ENCODE data around the gene CAVIN4.

CAVIN4 gene, protein sequence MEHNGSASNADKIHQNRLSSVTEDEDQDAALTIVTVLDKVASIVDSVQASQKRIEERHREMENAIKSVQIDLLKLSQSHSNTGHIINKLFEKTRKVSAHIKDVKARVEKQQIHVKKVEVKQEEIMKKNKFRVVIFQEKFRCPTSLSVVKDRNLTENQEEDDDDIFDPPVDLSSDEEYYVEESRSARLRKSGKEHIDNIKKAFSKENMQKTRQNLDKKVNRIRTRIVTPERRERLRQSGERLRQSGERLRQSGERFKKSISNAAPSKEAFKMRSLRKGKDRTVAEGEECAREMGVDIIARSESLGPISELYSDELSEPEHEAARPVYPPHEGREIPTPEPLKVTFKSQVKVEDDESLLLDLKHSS

GRCh38 chr9:100577776-100578448 is at the start of gene CAVIN4:
TSS of gene CAVIN4 (plus strand) at chr9:100578079. CDS start at chr9:100578144, 65 bp downstream.
- DNase-seq = no peak

DNA sequence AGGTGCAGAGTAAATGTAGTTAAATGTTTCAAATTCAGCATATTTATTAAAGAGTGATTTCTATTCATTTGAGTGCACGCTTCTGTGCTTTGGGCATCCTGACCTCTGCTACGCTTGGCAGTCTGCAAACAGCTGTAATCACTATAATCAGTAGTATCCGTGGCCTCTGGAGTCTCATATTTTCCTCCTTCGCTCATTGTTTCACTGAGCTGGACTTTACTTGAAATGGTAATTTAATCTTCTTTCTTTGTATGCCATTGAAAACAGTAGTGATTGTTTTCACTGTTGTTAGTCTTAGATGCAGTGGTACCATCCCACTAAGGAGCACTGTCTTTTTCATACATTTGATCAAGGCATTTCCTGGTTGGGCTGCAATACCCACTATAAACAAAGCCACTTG is 43.5 kb upstream of the CAVIN4 start:
- DNase-seq = no peak

DNA sequence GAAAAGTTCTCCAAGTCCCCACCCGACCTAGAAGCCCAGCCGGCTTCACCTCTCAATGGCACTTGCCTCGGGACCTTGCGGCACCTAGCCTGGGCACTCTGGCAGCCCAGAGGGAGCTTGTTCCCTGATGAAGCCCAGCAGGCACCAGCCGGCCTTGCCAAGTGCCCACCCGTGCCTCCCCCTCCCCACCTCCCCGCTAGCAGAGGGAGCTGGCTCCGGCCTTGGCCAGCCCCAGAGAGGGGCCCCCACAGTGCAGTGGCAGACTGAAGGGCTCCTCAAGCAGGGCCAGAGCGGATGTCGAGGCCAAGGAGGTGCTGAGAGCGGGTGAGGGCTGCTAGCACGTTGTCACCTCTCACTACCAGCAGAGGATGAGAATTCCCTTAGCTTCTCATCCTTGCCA is 37.6 kb upstream of the CAVIN4 start:
- DNase-seq = no peak

GRCh38 chr9:100549048-100549447 is 28.8 kb upstream of the CAVIN4 start:
- no peak for DNase-seq

DNA sequence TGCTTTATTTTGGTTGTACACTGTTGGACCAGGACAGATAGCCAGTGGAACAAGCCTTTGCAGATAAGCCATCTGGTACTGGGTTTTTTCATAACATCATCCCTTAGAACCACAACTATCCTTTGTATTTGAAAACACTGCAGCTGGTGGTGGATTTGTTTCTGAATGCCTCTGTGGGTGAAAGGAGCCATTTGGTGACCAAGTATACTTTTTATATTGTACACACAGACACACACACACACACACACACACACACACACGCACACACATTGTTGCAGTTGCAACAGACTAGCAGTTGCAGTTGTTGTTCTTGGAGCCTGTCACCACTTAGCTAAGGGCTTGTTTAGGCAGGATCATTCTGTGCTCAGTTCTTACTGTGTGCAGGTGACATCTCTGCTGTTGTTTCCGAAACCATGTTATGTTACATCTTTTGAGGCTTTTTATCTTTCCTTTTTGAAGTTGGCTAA is 22.9 kb upstream of the CAVIN4 start:
- DNase-seq = no peak

- DNase-seq = no peak
These were observed 22.4 kb upstream of the CAVIN4 start for GRCh38 chr9:100555471-100555870.

GRCh38 chr9:100557053-100557452 is 20.8 kb upstream of the CAVIN4 start:
- no peak for DNase-seq

GRCh38 chr9:100561256-100561655 is 16.6 kb upstream of the CAVIN4 start:
- no peak for DNase-seq

DNA sequence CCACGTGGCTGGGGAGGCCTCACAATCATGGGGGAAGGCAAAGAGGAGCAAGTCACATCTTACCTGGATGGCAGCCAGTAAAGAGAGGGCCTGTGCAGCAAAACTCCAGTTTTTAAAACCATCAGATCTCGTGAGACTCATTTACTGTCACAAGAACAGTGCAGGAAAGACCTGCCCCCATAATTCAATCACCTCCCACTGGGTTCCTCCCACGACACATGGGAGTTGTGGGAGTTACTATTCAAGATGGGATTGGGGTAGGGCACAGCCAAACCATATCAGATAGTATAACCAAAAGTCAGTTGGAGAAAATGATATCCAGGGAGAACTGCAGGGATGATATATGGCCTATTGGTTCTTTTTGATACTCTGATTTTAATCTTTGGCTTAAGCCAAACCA is 10.0 kb upstream of the CAVIN4 start:
- DNase-seq = no peak

GRCh38 chr9:100573655-100574260 is 4.1 kb upstream of the CAVIN4 start:
- no peak for DNase-seq

DNA sequence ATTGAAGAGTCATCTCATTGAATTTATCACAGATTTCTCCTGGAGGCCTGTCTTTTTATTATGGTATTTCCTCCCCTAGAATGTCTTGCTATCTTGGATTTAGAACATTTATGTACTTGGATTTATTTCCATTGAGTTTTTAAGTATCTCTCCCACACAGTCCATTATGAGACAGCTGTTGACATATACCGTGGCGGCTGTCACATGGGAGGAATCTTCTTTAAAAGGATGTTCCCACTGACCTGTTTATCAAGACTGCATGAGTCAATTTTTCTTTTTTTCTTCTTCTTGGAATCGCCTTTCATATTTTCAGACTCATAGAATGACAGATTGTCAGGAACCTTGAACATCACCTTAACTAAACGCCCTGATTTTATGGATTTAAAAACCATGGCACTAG is 2.9 kb upstream of the CAVIN4 start:
- no peak for DNase-seq

GRCh38 chr9:100575765-100576386 is 2.0 kb upstream of the CAVIN4 start:
- no peak for DNase-seq

GRCh38 chr9:100578610-100579009 is 731 bp downstream of the CAVIN4 start:
- no peak for DNase-seq

- DNase-seq = no peak
These were observed 1.8 kb downstream of the CAVIN4 start for GRCh38 chr9:100579665-100580064.

GRCh38 chr9:100580257-100580656 is 2.4 kb downstream of the CAVIN4 start:
- DNase-seq = no peak

DNA sequence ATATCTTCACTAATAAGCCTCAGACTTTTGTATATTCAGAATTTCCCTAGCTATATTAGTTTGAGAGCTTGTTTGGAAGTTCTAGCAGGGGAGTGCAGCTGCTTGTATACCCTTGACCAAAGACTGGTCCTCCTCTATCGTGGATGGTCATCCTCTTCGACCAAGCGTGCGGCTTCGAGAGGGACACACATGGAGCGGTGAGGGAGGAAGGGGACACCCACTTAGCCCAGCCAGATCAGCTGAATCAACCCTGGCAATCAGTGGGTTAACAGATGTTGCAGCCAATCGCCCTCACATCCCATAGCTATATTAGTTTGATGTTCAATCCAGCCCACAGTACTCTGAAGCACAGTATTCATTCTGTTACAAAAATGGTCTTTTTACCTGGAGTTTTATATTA is 3.2 kb downstream of the CAVIN4 start:
- no peak for DNase-seq

- DNase-seq = no peak
These were observed 3.8 kb downstream of the CAVIN4 start for GRCh38 chr9:100581661-100582060.

DNA sequence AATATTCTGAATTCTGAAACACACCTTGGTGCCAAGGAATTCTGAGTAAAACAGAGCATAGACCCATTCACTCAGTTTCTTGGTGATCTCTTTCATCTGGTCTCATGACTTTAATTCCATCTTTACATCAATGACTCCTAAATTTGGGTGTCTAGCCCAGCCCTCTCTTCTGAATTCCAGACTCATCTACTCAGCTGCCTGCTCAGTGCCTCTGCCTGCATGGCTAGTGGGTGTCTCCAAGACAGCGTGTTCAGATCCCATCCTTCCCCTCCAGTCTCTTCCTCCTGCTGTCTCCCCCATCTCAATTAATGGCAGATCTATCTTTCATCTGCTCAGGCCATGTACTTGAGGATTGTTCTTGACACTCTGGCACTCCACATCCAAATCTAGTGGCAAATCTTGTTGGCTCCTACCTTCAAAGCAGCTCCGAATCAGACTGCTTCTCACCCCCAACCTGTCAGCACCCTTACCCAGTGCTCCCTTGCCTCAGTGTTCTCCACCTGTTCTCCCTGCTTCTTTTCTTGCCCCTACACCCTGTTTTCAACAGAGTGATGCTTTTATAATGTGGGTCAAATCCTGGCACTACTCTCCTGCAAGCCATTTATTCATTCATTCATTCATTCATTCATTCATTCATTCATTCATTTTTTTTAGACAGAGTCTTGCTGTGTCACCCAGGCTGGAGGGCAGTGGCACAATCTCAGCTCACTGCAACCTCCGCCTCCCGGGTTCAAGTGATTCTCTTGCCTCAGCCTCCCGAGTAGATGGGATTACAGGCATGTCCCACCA is 5.3 kb downstream of the CAVIN4 start:
- DNase-seq = no peak

- DNase-seq = no peak
These were observed 7.1 kb downstream of the CAVIN4 start for GRCh38 chr9:100584951-100585350.

GRCh38 chr9:100586093-100586492 is 8.2 kb downstream of the CAVIN4 start:
- no peak for DNase-seq

DNA sequence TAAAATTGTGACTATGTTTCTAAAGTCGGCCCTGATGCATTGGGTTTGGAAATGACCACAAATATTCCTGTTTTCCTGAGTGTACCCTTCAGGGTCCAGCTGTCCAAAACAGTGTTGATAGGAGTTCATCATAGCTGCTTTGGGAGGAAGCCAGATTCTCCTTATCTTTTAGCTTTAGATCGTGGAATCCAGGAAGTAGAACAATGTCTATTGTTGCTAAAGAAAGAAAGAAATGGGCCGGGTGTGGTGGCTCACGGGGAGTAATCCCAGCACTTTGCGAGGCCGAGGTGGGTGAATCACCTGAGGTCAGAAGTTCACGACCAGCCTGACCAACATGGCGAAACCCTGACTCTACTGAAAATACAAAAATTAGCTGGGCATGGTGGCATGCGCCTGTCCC is 9.5 kb downstream of the CAVIN4 start:
- no peak for DNase-seq

DNA sequence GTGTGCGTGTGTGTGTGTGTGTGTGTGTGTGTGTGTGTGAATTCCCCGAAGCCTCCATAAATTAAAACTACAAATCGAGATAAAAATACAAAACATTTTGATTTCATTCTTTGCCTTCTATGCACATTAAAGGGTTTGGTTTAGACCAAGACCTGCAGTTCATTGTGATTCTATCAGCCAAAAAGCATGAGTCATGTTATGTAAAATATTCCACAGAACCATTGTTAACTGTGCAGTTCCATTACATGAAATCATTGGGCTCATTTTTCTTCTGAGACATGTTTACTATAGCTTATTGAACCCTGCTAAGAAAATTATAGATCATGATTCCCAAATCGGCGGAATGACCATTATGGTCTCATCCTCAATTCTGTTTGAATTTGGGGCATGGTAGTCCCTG is 11.7 kb downstream of the CAVIN4 start:
- no peak for DNase-seq

GRCh38 chr9:100590481-100590880 is 12.6 kb downstream of the CAVIN4 start:
- no peak for DNase-seq

Data from DMS153 (cell line).